Measurements from ENCODE around the gene EXTL1. TPM values are rescaled to one million over a fixed set of nuclear protein-coding genes. Genes with fewer than 3 reads are reported as not detected.

The EXTL1 gene
- total RNA-seq, 1 experiment from 2014 or later, result 1.0 TPM

DNA sequence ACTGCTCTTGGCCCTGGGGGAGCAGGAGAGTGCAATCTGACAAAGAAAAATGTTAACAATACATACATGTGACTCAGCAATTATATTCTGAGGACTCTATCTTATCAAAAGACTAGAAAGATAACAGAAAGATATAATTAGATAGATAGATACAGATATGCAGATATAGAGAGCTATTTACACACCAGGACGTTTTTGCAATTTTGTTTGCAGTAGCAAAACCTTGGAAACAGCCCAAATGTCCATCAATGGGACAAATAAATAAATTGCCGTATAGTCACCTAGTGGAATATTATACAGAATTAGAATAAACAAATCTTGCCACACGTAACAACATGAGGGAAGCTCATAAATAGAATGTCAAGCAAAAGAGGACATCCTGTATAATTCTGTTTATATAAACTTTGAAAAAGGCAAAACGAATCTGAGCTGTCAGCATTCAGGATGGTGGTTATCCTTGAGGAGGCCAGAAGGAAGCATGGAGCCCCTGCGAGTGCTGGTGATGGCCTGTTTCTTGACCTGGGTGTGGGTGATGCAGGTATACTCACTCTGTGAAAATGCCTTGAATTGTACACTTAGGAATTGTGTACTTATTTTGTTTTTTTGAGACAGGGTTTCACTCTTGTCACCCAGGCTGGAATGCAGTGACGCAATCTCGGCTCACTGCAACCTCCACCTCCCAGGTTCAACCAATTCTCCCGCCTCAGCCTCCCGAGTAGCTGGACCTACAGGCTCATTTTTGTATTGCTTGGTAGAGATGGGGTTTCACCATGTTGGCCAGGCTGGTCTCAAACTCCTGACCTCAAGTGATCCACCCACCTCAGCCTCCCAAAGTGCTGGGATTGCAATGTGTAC lies 58.6 kb downstream of the EXTL1 start:
- Histone ChIP-seq H3K27me3 (ENCODE audit: insufficient read depth, low read length) (no peaks in the 10 kb centered on the region), H2BK12ac (ENCODE audit: insufficient read length, low read depth, low read length) (no peak overlapping the region), H3K27ac (ENCODE audit: insufficient read length, low read depth, low read length) (no peak overlapping the region), H3K79me1 (ENCODE audit: insufficient read depth, low read depth, low read length, poor library complexity, severe bottlenecking) (no peaks in the 10 kb centered on the region), H2BK120ac (ENCODE audit: low read depth, low read length, poor library complexity, severe bottlenecking) (no peak overlapping the region), H3K9ac (ENCODE audit: extremely low read depth, insufficient read length, low read length) (no peak overlapping the region), H4K5ac (ENCODE audit: insufficient read length, low read depth, low read length) (no peak overlapping the region), H2BK20ac (ENCODE audit: low read depth, low read length, poor library complexity, severe bottlenecking) (no peak overlapping the region), H4K91ac (ENCODE audit: insufficient read length, low read depth, low read length) (no peak overlapping the region), H3T11ph (ENCODE audit: low read length) (no peak overlapping the region), H2AFZ (ENCODE audit: low read length) (no peak overlapping the region), H3K18ac (ENCODE audit: insufficient read length, low read depth, low read length) (no peak overlapping the region), H3K79me2 (ENCODE audit: insufficient read depth, low read length) (no peaks in the 10 kb centered on the region), H4K8ac (replicated peaks; ENCODE audit: insufficient read length, low read depth, low read length) (no peak overlapping the region), H3K4me2 (ENCODE audit: insufficient read depth, insufficient read length, low read length) (no peak overlapping the region), H3K4me1 (ENCODE audit: insufficient read depth, low read length) (no peaks in the 10 kb centered on the region; the same call in 1 of the 2 replicates), H3K4ac (ENCODE audit: low read depth, low read length) (no peak overlapping the region), H3K14ac (ENCODE audit: insufficient read depth, low read length) (no peak overlapping the region), H2BK5ac (ENCODE audit: insufficient read length, low read length) (no peak overlapping the region), H4K20me1 (ENCODE audit: control insufficient read depth, insufficient read depth, insufficient read length) (no peaks in the 10 kb centered on the region), H2BK15ac (ENCODE audit: low read depth, low read length) (no peak overlapping the region), H3K9me3 (ENCODE audit: control insufficient read depth, low read depth, low read length) (no peaks in the 10 kb centered on the region), H2AK5ac (ENCODE audit: insufficient read length, low read length) (no peak overlapping the region), H3K23me2 (ENCODE audit: insufficient read length, low read depth, low read length, poor library complexity, severe bottlenecking) (no peaks in the 10 kb centered on the region), H3K23ac (ENCODE audit: insufficient read length, low read depth, low read length) (no peak overlapping the region), H3K56ac (ENCODE audit: insufficient read length, low read depth, low read length) (no peak overlapping the region)
- WGBS (ENCODE audit: extremely low coverage, insufficient read length, low lambda C conversion rate), result no CpG with 5 or more reads among the region's 9 CpGs
- H3K27ac Mint-ChIP-seq, result no peak overlapping the region
- TF ChIP-seq, protein P1, sequence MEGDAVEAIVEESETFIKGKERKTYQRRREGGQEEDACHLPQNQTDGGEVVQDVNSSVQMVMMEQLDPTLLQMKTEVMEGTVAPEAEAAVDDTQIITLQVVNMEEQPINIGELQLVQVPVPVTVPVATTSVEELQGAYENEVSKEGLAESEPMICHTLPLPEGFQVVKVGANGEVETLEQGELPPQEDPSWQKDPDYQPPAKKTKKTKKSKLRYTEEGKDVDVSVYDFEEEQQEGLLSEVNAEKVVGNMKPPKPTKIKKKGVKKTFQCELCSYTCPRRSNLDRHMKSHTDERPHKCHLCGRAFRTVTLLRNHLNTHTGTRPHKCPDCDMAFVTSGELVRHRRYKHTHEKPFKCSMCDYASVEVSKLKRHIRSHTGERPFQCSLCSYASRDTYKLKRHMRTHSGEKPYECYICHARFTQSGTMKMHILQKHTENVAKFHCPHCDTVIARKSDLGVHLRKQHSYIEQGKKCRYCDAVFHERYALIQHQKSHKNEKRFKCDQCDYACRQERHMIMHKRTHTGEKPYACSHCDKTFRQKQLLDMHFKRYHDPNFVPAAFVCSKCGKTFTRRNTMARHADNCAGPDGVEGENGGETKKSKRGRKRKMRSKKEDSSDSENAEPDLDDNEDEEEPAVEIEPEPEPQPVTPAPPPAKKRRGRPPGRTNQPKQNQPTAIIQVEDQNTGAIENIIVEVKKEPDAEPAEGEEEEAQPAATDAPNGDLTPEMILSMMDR (conservative IDR thresholded peaks at IDR 0.05), result no peak
- DNase-seq, result no peak
- H3K9me3 Mint-ChIP-seq, result no peaks in the 10 kb centered on the region
- H3K36me3 Mint-ChIP-seq (ENCODE audit: insufficient read depth in 1 of 3, low read depth in 3 of 3), result no peaks in the 10 kb centered on the region
- H3K4me1 Mint-ChIP-seq, result peaks cover 12 to 15% of the 10 kb centered on the region in 2 experiments
- H3K27me3 Mint-ChIP-seq (ENCODE audit: low read depth), result peaks cover 17% of the 10 kb centered on the region
- no peak overlapping the region; a peak in 1 of 5 replicates for H3K4me3 Mint-ChIP-seq

All from H9 (cell line).